ENCODE measurements around the gene KIRREL1. TPM values are rescaled to one million over a fixed set of nuclear protein-coding genes. Genes with fewer than 3 reads are reported as not detected.

KIRREL1 gene
- total RNA-seq, 1 experiment from 2014 or later = 30.5 TPM

DNA sequence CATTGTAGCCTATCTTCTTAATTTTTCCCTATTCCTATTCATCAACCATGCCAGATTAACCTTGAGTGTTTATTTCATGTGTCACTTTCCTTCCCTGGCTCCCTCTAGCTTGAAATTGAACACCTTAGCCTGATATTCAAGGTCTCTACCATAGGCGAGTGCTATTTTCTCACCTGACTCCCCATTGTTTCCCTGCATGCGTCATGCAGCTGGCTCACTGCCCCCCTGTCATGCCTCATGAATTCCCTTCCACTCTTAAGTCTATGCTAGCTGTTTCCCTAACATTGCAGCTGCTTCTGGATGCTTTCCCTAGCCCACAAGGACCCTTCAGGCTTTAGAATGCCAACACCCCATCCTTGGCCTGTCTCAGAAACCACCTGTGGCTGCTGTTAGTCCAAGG is 130.6 kb downstream of the KIRREL1 start:
- Histone ChIP-seq H3K9ac (ENCODE audit: extremely low read depth, insufficient read length, low read length) (no peak overlapping the region), H3K79me2 (ENCODE audit: insufficient read depth, low read length) (no peaks in the 10 kb centered on the region), H2BK20ac (ENCODE audit: low read depth, low read length, poor library complexity, severe bottlenecking) (no peak overlapping the region), H2BK120ac (ENCODE audit: low read depth, low read length, poor library complexity, severe bottlenecking) (no peak overlapping the region), H4K8ac (replicated peaks; ENCODE audit: insufficient read length, low read depth, low read length) (no peak overlapping the region), H3K4ac (ENCODE audit: low read depth, low read length) (no peak overlapping the region), H2AK5ac (ENCODE audit: insufficient read length, low read length) (no peak overlapping the region), H3K27ac (ENCODE audit: insufficient read length, low read depth, low read length) (no peak overlapping the region), H3K14ac (ENCODE audit: insufficient read depth, low read length) (no peak overlapping the region), H3K56ac (ENCODE audit: insufficient read length, low read depth, low read length) (no peak overlapping the region), H2BK15ac (ENCODE audit: low read depth, low read length) (no peak overlapping the region), H3K18ac (ENCODE audit: insufficient read length, low read depth, low read length) (no peak overlapping the region), H3T11ph (ENCODE audit: low read length) (no peak overlapping the region), H4K5ac (ENCODE audit: insufficient read length, low read depth, low read length) (no peak overlapping the region), H3K9me3 (ENCODE audit: control insufficient read depth, low read depth, low read length) (no peaks in the 10 kb centered on the region), H3K23me2 (ENCODE audit: insufficient read length, low read depth, low read length, poor library complexity, severe bottlenecking) (no peaks in the 10 kb centered on the region), H4K91ac (ENCODE audit: insufficient read length, low read depth, low read length) (no peak overlapping the region), H3K4me1 (ENCODE audit: insufficient read depth, low read length) (peaks cover 2% of the 10 kb centered on the region; the same call in 1 of the 2 replicates), H2AFZ (ENCODE audit: low read length) (no peak overlapping the region), H3K4me2 (ENCODE audit: insufficient read depth, insufficient read length, low read length) (no peak overlapping the region), H2BK5ac (ENCODE audit: insufficient read length, low read length) (no peak overlapping the region), H3K23ac (ENCODE audit: insufficient read length, low read depth, low read length) (no peak overlapping the region), H3K79me1 (ENCODE audit: insufficient read depth, low read depth, low read length, poor library complexity, severe bottlenecking) (no peaks in the 10 kb centered on the region), H3K27me3 (ENCODE audit: insufficient read depth, low read length) (no peaks in the 10 kb centered on the region), H4K20me1 (ENCODE audit: control insufficient read depth, insufficient read depth, insufficient read length) (no peaks in the 10 kb centered on the region), H2BK12ac (ENCODE audit: insufficient read length, low read depth, low read length) (no peak overlapping the region)
- DNase-seq = no peak
- no CpG with 5 or more reads among the region's 2 CpGs for WGBS (ENCODE audit: extremely low coverage, insufficient read length, low lambda C conversion rate)
- no peak overlapping the region for H3K4me3 Mint-ChIP-seq
- H3K36me3 Mint-ChIP-seq (ENCODE audit: insufficient read depth in 1 of 3, low read depth in 3 of 3) = no peaks in the 10 kb centered on the region
- H3K9me3 Mint-ChIP-seq = no peaks in the 10 kb centered on the region; a peak in 2 of 5 replicates
- H3K27me3 Mint-ChIP-seq (ENCODE audit: low read depth) = no peaks in the 10 kb centered on the region; the same call in 1 of the 2 replicates
- H3K4me1 Mint-ChIP-seq = peaks cover 32 to 45% of the 10 kb centered on the region in 2 experiments
- TF ChIP-seq, protein P1, sequence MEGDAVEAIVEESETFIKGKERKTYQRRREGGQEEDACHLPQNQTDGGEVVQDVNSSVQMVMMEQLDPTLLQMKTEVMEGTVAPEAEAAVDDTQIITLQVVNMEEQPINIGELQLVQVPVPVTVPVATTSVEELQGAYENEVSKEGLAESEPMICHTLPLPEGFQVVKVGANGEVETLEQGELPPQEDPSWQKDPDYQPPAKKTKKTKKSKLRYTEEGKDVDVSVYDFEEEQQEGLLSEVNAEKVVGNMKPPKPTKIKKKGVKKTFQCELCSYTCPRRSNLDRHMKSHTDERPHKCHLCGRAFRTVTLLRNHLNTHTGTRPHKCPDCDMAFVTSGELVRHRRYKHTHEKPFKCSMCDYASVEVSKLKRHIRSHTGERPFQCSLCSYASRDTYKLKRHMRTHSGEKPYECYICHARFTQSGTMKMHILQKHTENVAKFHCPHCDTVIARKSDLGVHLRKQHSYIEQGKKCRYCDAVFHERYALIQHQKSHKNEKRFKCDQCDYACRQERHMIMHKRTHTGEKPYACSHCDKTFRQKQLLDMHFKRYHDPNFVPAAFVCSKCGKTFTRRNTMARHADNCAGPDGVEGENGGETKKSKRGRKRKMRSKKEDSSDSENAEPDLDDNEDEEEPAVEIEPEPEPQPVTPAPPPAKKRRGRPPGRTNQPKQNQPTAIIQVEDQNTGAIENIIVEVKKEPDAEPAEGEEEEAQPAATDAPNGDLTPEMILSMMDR (conservative IDR thresholded peaks at IDR 0.05) = no peak
- H3K27ac Mint-ChIP-seq = peak overlapping the region in 1 of 3 experiments; percentile 18; a peak in 1 of 7 replicates

Data from H9 (cell line).